HG03064 (cell line): ENCODE measurements around the gene ADAMTS17.

Experiments used
- ATAC-seq: cut with Tn5 transposase; IDR thresholded peaks from one replicate; pipeline ENCODE4 v1.9.1; 2021; ENCODE audit warnings: low read depth; ENCODE audit not compliant: unreplicated experiment

Gene ADAMTS17

DNA sequence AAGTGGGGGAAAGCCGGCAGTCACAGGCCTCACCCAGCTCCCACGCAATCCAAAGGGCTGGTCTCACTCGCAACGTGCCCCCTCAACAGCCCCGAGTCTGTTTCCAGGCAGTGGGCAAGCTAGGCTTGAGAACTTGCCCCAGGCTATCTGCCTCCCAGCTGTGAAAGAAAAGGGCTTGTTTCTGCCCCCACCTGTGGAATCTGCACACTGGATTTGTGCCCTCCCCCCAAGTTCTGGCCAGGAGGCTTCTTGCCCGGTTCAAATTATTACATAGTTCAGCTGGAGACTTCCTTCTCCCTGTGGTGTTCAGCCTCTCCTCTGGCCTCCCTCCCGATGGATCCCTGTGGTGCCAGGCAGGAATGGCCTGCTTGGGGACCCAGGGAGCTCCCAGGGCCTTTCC, 324.6 kb downstream of the ADAMTS17 start:
- no peak for ATAC-seq

DNA sequence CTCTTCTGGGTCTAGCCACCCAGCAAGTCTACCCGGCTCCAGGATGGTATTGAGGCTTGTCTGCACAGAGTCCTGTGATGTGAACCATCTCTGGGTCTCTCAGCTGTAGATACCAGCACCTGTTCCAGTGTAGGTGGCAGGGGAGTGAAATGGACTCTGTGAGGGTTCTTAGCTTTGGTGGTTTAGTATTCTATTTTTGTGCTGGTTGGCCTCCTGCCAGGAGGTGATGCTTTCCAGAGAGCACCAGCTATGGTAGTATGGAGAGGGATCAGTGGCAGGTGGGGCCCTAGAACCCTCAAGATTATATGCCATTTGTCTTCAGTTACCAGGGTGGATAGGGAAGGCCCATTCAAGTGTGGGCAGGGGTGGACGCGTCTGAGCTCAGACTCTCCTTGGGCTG, 325.1 kb downstream of the ADAMTS17 start:
- no peak for ATAC-seq

DNA sequence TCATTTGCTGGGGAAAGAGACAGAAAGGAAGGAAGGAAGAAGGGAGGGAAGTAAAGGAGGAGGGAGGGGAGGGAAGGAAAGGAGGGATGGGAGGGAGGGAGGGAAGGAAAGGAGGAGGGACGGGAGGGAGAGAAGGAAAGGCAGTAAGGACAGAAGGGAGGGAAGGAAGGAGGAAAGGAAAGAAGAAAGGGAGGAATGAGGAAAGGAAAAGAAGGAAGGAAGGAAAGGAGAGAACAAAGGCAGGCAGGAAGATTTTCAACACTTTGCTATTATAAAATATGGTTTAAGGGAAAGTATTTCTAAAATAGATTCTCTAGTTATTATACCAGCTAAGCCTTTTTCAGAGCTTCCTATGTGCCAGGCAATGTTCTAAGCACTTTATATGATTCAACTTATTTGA, 330.5 kb downstream of the ADAMTS17 start:
- no peak for ATAC-seq

DNA sequence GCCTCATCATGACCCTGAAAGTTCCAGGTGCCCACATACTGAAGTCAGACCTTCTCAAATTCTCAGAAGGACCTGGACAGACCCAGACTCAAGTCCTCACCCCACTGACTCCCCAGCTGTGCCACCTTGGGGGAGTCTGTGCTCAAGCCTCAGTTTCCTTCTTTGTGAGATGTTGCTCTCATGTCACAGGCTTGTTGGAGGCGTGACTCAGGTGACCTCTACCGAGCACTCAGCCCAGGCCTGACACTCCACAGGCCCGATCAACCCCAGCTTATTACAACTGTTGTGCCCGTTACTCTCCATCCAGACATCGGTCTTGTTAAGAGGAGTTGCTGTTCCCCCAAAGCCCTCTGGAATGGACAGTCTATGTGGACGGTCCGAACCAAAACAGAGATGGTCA, 332.4 kb downstream of the ADAMTS17 start:
- ATAC-seq, result no peak

DNA sequence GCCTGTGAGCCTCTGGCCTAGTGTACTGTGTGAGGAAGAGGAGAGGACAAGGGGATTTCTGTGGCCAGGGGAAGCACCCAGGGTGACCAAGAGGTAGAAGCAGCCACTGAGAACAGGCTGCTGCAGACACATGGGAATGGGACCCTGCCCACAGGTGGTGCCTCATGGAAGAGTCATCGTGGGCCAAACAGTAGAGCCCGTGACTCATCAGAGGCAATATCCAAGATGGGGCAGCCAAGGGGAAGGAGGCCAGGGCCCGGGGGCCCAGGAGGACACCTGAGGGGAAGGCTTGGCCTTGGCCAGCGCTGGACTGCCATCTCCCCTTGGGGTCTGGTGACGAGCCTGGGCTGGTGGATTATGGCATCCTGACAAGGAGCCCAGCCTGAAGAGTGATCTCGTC, 333.5 kb downstream of the ADAMTS17 start:
- ATAC-seq, result no peak

DNA sequence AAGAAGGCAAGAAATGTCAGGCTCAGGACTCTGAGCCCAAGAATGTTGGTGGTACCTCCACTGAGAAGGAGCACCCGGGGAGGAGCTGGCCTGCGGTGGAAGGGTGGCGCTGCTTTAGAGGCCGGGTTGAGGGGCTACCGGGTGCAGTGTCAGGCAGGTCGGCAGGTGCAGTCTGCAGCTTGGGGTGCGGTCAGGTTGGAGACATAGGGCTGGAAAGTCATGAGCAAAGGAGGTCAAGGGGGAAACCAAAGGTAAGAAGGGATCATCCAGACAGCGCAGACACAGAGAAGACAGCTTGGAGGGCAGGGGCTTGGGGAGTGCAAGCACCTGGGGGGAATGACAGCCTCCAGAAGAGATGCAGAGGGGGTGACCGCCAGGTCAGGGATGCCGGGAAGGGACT, 334.2 kb downstream of the ADAMTS17 start:
- no peak for ATAC-seq

DNA sequence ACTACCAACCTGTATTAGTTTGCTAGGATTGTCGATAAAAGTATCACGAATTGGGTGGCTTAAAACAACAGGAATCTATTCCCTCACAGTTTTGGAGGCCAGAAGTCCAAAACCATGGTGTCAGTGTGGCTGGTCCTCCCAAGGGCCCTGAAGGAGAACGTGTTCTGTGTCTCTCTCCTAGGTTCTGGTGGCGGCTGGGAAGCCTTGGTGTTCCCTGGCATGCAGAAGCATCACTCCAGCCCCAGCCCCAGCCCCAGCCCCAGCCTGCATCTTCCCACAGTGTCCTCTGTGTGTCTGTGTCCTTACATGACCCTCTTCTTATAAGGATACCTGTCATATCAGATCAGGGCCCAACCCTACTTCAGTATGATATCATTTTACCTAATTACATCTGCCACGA, 336.1 kb downstream of the ADAMTS17 start:
- no peak for ATAC-seq

DNA sequence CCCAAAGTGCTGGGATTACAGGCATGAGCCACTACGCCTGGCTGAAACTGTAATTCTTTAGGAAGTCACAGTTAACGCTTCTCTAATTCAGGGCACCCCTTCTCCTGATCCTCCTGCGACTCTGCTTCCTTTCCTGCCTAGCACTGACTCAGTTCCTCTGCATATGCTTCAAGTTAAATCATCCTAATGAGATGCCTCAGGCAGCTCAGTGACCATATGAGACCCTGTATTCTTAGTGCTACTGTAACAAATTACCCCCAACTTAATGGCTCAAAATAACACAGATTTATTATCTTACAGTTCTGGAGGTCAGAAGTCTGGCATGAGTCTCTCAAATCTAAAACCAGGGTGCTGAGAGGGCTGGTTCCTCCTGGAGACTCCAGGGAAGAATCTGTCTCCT, 336.8 kb downstream of the ADAMTS17 start:
- ATAC-seq, result no peak

DNA sequence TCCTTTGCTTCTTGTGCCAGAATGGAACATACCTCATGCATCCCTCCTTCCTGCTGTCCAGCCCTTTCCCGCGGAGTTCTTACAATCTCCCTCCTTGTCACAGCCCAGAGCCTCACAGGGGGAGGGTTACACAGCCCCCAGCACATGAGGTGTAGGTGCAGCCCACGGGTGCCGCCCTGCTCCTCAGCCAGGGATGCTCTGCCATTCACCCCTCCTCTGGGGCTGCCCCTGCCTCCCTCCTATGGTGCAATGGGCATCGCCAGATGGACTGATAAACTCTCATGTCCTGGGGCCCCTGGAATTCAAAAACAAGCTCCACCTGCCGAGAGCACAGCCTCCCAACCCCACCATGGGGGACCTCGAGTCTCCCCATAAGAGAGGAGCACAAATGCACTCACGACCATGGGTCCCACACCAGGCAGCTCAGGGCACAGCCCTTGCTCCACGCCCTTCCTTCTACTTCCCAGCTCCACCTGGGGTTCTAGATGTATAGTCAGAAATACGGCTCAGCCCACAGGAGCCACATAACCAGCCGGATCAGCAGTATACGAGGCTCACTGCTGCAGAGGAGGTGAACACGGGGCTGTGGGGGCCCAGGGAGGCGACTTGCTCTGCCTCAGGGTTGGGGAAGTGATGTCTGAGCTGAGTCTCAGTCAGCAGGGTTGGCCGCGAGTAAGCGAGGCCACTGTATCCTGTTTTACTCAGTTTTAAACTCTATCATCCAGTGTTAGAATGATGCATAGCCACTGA, 338.8 kb downstream of the ADAMTS17 start:
- ATAC-seq, result no peak

DNA sequence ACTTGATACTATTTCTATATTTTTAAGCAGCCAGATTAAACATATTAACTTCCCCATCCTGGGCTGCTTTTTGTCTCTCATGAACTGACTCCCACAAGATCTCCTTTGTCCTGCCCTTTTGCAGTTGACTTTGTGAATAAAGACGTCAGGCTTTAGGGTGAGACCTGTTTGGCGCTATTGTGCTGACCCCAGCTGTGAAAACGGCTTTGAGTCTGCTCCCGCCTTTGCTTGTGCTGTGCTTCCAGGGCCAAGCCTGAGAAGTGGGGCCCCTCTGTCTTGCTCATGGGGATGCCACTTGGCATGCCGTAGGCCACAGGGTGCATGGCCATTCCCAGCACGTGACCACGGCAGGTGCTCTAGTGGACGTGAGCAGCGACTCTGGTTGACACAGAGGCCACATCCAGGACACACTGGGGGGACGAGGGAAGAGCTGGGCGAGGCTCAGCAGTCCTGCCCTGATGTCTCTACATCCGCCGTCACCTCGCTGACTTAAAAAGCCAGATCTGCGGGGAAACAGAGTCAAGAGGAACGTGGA, 339.6 kb downstream of the ADAMTS17 start:
- no peak for ATAC-seq

DNA sequence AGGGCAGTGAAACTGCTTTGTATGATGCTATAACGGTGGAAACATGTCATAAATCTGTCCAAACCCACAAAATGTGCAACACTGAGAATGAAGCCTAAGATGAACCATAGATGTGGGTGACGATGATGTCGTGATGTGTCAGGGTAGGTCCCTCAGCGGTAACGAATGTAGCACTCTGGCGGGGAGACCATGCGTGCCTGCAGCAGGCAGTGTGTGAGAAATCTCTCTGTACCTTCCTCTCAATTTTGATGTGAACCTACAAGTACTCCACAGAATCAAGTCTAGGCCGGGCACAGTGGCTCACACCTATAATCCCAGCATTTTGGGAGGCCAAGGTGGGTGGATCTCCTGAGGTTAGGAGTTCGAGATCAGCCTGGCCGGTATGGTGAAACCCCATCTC, 340.4 kb downstream of the ADAMTS17 start:
- no peak for ATAC-seq

DNA sequence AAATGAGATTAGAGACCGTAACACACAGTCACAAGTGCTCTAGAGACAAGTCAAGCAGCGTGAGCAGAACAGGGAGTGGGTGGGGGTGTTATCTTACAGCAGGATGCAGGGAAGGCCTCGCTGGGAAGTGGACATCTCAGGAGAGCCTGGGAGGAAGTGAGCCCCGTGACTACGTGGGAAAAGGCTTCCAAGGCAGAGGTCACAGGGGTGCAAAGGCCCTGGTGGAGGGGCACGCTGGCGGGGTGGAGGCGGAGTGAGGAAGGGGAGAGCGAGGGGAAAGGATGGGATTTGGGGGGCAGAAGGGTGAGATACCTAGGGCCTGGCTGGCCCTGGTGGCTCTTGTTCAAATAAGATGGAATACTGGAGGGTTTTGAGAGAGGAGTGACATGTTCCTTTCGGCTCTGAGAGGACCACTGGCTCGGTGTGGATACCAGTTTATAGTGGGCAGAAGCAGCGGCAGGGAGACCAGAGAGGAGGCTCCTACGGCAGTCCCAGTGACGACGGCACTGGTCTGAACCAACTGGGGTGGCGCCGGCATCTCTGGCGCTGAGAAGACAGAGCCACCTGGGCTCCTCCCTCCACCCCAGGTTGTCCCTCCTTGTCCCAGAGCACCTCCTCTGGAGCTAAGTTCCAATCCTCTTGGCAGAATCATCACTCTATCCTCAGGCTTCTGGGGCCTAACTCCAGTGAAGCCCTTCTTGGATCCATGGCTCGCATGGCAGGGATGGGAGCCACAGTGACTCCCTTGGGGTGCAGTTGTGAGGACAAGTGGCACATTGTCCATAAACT, 342.3 kb downstream of the ADAMTS17 start:
- ATAC-seq, result no peak

DNA sequence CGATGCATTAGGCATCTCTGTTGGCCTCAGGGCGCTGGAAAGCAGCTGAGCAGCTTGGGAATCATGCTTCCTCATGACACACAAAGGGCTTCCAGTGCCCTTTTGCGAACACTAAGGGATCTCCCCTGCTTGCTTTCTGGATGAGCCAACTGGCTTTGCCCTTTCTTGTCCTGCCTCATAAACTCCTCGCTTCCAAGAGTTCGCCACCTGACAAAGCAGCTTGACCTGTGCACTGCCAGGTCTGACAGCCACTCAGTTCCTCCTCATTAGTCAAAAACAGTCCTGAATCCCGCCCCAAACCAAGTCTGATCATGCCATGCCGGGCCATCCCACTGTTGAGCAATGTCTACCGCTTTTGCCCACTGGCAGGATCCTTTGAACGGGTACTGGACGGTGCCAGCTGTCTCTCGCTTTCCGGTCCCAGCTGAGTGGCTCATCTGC, 343.1 kb downstream of the ADAMTS17 start:
- no peak for ATAC-seq

DNA sequence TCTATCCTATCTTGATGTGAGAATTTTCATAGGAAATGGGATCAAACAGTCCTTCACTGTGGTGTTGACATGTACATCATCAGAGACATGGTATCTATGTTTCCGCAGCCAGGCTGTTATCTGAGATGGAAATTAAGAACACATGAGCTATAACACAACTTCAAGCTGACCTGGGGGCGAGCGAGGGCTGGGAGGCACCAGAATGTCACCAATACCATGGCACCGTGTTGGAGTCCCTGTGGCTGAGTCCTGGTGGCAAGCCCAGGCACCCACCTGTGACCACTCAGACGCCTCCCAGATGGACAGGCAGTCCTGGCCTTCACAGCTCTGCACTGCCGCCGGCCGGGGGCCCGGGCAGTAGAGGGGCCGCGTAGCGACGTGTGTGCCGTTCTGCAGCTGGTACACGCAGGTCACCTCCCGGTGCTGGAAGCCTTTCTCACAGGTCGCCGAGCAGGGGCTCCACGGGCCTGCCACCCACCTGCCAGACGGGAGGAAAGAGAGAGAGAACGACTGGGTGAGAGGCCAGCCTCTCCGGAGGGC, 344.6 kb downstream of the ADAMTS17 start:
- no peak for ATAC-seq

DNA sequence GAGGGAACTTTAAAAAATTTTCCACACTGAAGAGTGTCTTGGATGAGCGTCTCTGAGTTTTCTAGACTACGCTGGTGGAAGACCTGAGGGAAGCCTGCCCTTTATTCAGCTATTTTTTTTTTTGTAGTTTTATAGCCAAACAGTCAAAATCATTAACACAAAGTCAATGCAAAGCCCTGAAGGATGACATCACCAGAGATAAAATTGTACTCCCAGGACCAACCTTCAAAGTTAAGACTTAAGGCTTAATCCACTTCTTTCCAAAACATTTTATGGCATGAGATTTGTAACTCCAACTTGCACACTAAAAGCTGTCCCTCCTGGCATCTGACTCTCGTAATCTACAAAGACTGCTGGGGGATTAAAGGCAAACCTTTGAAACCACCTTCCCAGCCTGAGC, 345.1 kb downstream of the ADAMTS17 start:
- ATAC-seq, result no peak

DNA sequence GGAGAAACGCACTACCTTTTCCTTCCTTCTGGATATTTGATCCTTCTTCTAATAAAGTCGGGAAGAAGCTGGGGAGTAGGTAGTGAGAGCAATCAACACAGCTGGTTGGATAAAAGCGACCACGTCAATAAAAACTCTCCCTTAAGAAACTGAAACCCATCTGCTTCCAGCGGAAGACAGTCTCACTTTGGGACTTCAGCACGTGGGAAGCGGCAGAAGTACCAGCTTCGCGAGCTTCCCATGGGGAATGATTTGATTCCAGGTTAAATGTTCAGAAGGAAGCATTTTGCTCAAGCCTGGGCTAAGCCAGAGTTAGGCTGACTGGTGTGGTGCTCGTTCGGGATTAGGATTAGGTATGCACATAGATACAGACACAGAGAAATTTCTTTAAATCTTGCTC, 346.2 kb downstream of the ADAMTS17 start:
- no peak for ATAC-seq

DNA sequence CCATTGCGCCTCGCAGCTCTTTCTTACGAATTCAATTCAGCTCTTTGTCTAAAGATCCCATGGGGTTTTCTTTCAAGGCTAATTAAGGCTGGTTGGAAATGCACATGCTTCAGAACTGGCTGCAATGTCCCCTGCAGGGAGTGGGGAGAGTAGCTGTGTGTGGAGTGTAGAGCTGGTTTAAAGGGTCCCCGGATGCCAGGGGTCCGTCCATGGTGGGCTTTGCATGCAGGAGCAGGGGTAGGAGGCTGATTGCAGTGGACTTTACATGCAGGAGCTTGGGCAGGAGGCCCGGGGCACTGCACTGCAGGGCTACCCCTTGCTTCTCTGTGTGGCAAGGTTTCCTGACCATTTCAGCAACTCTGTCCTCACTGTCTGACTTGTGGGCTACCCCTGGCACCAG, 346.9 kb downstream of the ADAMTS17 start:
- no peak for ATAC-seq

DNA sequence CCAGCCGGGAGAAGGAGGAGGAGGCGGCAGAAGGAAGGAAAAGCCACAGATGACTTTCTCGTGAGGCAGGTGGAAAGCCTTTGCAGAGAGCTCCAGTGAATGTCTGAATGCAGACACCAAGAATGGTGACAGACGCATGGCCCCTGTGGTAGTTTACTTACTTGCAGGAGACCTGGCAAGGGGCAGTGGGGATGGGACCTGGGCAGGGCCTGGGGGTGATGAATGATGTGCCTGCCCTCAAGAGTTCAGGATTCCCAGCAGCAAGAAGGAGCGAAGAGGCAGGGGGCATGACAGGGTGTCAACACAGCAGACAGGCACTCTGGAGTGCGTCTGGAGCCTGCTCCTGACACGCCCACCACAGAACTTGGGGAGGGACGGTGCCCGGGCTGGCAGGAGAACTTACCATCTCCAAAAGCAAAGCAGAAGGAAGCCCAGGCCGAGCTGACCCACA, 348.1 kb downstream of the ADAMTS17 start:
- ATAC-seq, result no peak

DNA sequence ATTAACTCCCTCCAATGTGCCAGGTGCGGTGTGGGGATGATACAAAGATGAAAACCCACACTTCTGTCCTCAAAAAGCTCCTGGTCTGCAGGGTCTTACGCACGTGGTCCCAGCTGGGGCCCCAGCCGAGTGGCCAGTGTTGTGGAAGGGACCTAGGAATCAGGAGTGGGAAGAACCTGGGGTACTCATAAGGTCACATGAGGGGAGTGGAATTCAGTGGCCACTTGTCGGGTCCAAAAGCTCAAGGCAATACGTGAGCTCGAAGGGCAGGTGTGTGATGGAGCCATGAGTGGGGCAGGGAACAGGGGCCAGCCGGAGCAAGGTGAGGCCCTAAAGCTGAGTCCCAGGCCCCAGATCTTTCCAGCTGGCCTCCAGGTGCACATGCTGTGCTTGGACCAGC, 348.5 kb downstream of the ADAMTS17 start:
- ATAC-seq, result no peak

DNA sequence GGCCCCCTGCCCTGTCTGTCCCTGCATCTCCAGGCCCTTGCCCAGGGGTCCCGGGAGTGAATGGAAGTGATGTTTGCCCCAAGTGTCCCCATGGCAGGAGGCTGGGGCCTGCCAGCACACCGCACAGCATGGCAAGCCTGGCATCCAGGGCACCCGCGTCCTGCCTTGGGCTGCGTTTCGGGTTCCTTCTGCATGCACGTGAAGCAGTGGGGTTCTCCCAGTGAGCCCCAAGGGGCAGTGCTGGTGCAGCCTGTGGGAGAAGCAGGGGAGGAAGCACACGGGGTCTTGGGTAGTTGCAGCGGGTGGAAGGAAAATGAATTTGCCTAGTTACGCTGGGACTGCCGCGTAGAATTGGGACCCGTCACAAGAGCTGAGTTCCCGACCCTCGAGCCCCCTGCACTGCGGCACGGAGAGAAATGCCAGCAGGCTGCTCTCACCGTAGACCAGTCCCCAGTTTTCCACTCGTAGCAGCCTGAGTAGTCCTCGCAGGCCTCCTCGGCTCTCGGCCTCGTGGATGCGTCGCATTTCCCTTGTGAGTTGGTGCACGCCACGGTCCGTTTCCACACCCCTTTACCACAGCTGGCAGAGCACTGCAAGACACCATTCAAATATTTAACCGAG, 349.1 kb downstream of the ADAMTS17 start:
- ATAC-seq, result no peak

DNA sequence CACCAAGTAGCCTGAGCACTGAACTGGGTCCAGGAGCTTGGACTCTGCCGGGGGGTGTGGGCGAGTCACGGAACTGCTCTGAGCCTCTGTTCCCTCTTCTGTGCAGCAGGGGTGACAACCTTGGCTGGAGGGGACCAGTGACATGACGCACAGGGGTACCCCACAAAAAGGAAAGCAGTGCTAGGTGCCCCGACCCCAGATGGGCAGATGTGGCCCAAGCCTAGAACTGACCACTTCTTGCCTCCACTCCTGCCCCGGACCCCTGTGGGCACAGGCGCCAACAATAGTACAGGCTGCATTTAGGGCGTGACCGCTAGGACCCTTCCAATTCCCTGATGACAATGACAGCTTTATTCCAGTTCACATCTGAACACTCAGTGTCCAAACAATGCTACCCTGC, 352.7 kb downstream of the ADAMTS17 start:
- ATAC-seq, result no peak
